Endothelial cell of umbilical vein (primary cell): ENCODE measurements around the gene PUS7L. TPM values are rescaled to one million over a fixed set of nuclear protein-coding genes. Genes with fewer than 3 reads are reported as not detected.

Experiments
- BruUV-seq: library from RNA; stranded (reverse); fragments of 400-500 nt; replicated peaks from 2 replicates; lab custom pipeline; 2021; lab: Mats Ljungman, UMichigan
- CTCF ChIA-PET: fragments of 300-600, 350-600 bp; sonication (Branson Sonifier 250); formaldehyde crosslinking; loops from one replicate; lab custom pipeline; 2021; ENCODE audit warnings: antibody characterized with exemption, inconsistent platforms; lab: Charles Lee
- POLR2A ChIA-PET: fragments of 300-600, 350-600 bp; sonication (Branson Sonifier 250); formaldehyde crosslinking; loops from one replicate; lab custom pipeline; 2021; ENCODE audit warnings: antibody characterized with exemption, inconsistent platforms; lab: Charles Lee
- DNase-seq: peaks from one replicate; pipeline ENCODE4 v3.0.0-alpha.2; 2011; ENCODE audit warnings: low read depth, low spot score
- FAIRE-seq: peaks from 2 replicates; lab custom pipeline; 2011; peaks lifted over from hg19 to GRCh38; lab: Jason Lieb, UNC
- H2AFZ ChIP-seq: 2 replicates; pipeline ENCODE4 v1.6.0; 2012; ENCODE audit warnings: low read depth, low read length, control low read depth, inconsistent platforms
- H3K27ac ChIP-seq: 2 replicates; pipeline ENCODE4 v1.5.1; 2011; ENCODE audit warnings: low read depth, mild to moderate bottlenecking, control low read depth, low read length, moderate library complexity; ENCODE audit not compliant: insufficient read depth
- H3K27me3 ChIP-seq, 2 experiments: 2 replicates each; pipeline versions ENCODE4 v1.6.0 to v1.6.1; 2011; ENCODE audit warnings: low read length in 2 of 2, mixed read lengths in 1 of 2; ENCODE audit not compliant: control insufficient read depth in 2 of 2, insufficient read depth in 2 of 2
- H3K36me3 ChIP-seq, 2 experiments: 2 replicates in 1 of 2; 3 replicates in 1 of 2; pipeline ENCODE4 v1.5.1; 2011; ENCODE audit warnings: low read length in 2 of 2, mild to moderate bottlenecking in 1 of 2, moderate library complexity in 1 of 2; ENCODE audit not compliant: control insufficient read depth in 2 of 2, insufficient read depth in 2 of 2; ENCODE audit errors: extremely low read depth in 1 of 2
- H3K4me1 ChIP-seq: 3 replicates; pipeline ENCODE4 v1.5.1; 2011; ENCODE audit warnings: mild to moderate bottlenecking, low read length; ENCODE audit not compliant: control insufficient read depth, insufficient read depth; ENCODE audit errors: extremely low read depth
- H3K4me2 ChIP-seq: 2 replicates; pipeline ENCODE4 v1.6.1; 2011; ENCODE audit warnings: low read length, control low read depth, mixed read lengths; ENCODE audit not compliant: insufficient read depth
- H3K4me3 ChIP-seq, 3 experiments: fragments of 200-600 bp in 1 of 3; sonication (generic), shearing (Covaris generic) in 1 of 3; replicated peaks in 1 of 3; 2 replicates each; pipeline ENCODE4 v1.5.1; 2011 to 2016; ENCODE audit warnings: control low read depth in 3 of 3, low read length in 3 of 3, mild to moderate bottlenecking in 2 of 3, inconsistent platforms in 1 of 3, low read depth in 1 of 3, moderate library complexity in 1 of 3; ENCODE audit not compliant: insufficient read depth in 1 of 3
- H3K79me2 ChIP-seq: 2 replicates; pipeline ENCODE4 v1.6.0; 2012; ENCODE audit warnings: low read length, inconsistent platforms; ENCODE audit not compliant: control insufficient read depth, insufficient read depth
- H3K9ac ChIP-seq: replicated peaks from 2 replicates; pipeline ENCODE3; 2011; ENCODE audit warnings: low read length, control low read depth; ENCODE audit not compliant: insufficient read depth; ENCODE audit errors: extremely low read depth
- H3K9me1 ChIP-seq: replicated peaks from 3 replicates; pipeline ENCODE4 v1.6.0; 2011; ENCODE audit warnings: mild to moderate bottlenecking, low read length; ENCODE audit not compliant: control insufficient read depth, insufficient read depth; ENCODE audit errors: extremely low read depth
- H3K9me3 ChIP-seq: replicated peaks from 2 replicates; pipeline ENCODE4 v1.5.1; 2012; ENCODE audit warnings: low read length, inconsistent platforms; ENCODE audit not compliant: control insufficient read depth, insufficient read depth
- H4K20me1 ChIP-seq: replicated peaks from 2 replicates; pipeline ENCODE3; 2011; ENCODE audit warnings: mild to moderate bottlenecking, low read length; ENCODE audit not compliant: control insufficient read depth, insufficient read depth; ENCODE audit errors: extremely low read depth
- CTCF ChIP-seq, 2 donors: IDR thresholded peaks; 1 replicate in 1 of 2; 2 replicates in 1 of 2; pipeline ENCODE4 v1.5.1; 2011; ENCODE audit warnings: low read length in 2 of 2, mild to moderate bottlenecking in 2 of 2, moderate library complexity in 2 of 2, control low read depth in 1 of 2, inconsistent platforms in 1 of 2, low read depth in 1 of 2; ENCODE audit not compliant: insufficient read depth in 1 of 2; ENCODE audit errors: extremely low read depth in 1 of 2
- EZH2 ChIP-seq: IDR thresholded peaks from 2 replicates; pipeline ENCODE4 v1.6.1; 2012; ENCODE audit warnings: borderline replicate concordance, low read depth, mild to moderate bottlenecking, moderate library complexity, low read length, inconsistent platforms; ENCODE audit not compliant: severe bottlenecking
- FOS ChIP-seq: IDR thresholded peaks from 2 replicates; pipeline ENCODE4 v1.6.1; 2011; ENCODE audit warnings: mild to moderate bottlenecking, low read length, moderate library complexity, borderline replicate concordance; ENCODE audit not compliant: insufficient read depth
- GATA2 ChIP-seq: IDR thresholded peaks from 2 replicates; pipeline ENCODE4 v1.7.0; 2011; ENCODE audit warnings: low read depth, mild to moderate bottlenecking, moderate library complexity, mixed read lengths, low read length; ENCODE audit not compliant: insufficient read length, insufficient read depth
- JUN ChIP-seq: IDR thresholded peaks from 2 replicates; pipeline ENCODE4 v1.6.1; 2011; ENCODE audit warnings: borderline replicate concordance, low read depth; ENCODE audit not compliant: insufficient read length, insufficient read depth
- MAX ChIP-seq: IDR thresholded peaks from 2 replicates; pipeline ENCODE4 v1.6.1; 2011; ENCODE audit not compliant: insufficient read depth, insufficient read length
- MYC ChIP-seq: IDR thresholded peaks from one replicate; pipeline ENCODE4 v1.6.1; 2011; ENCODE audit warnings: mild to moderate bottlenecking, low read depth, low read length
- POLR2A ChIP-seq: IDR thresholded peaks from 2 replicates; pipeline ENCODE4 v1.6.1; 2012; ENCODE audit warnings: low read depth, mild to moderate bottlenecking, control low read depth, low read length
- POLR2AphosphoS5 ChIP-seq: IDR thresholded peaks from 2 replicates; pipeline ENCODE4 v1.6.1; 2012; ENCODE audit warnings: low read depth, mild to moderate bottlenecking, control low read depth, low read length, moderate library complexity; ENCODE audit not compliant: insufficient read depth
- dilution Hi-C: fragments of 300-500 bp; cut with MboI; formaldehyde crosslinking; loops from one replicate; pipeline ENCODE4 v1.15.0; 2019; ENCODE audit warnings: low sequenced_read_pairs; ENCODE audit not compliant: extremely low pct_ligation_motif_present
- intact Hi-C: fragments of 100-400 bp; cut with micrococcal nuclease; formaldehyde crosslinking; loops from one replicate; pipeline ENCODE4 v1.10.0; 2022
- polyA plus RNA-seq, 4 experiments: library from polyadenylated mRNA; depleted of rRNA in 3 of 4; stranded (reverse) in 3 of 4; unstranded in 1 of 4; fragments of >200 nt; gene quantifications; 2 replicates each; pipeline versions ENCODE4 v1.2.1 to v1.2.3, GENCODE V29; 2011 to 2012; ENCODE audit warnings: missing spikeins in 1 of 4
- total RNA-seq: library from RNA; stranded (reverse); gene quantifications from 2 replicates; pipeline ENCODE4 v1.2.3, GENCODE V29; 2021

Gene PUS7L
- total and polyA plus RNA-seq, 2 donors (not counting 3 experiments of a cell fraction or from before 2014, with no cell fraction given) = 1.8 to 13.1 TPM

GRCh38 chr12:43761500-43761899 lies 2.9 kb upstream of the PUS7L start:
- no peak for TF ChIP-seq MYC
- TF ChIP-seq EZH2 = no peak
- no peak for TF ChIP-seq GATA2
- TF ChIP-seq MAX = no peak
- no peak for TF ChIP-seq JUN
- no peak for TF ChIP-seq POLR2A
- TF ChIP-seq POLR2AphosphoS5 = no peak
- no peak for TF ChIP-seq FOS
- TF ChIP-seq CTCF (IDR thresholded peaks at IDR 0.05; ENCODE audit: extremely low read depth in 1 of 2, insufficient read depth in 1 of 2, low read depth in 1 of 2, low read length in 2 of 2) = no peak
- intact Hi-C loops = no loop called here
- Histone ChIP-seq H3K79me2 (peaks cover 10% of the 10 kb centered on the region), H4K20me1 (no peaks in the 10 kb centered on the region), H3K4me2 (no peak overlapping the region), H3K27me3 (no peaks in the 10 kb centered on the region), H3K27ac (no peak overlapping the region), H3K9me1 (no peaks in the 10 kb centered on the region), H3K4me1 (peaks cover 17% of the 10 kb centered on the region), H3K4me3 (no peak overlapping the region), H3K36me3 (no peaks in the 10 kb centered on the region), H3K9ac (no peak overlapping the region), H2AFZ (no peak overlapping the region), H3K9me3 (no peaks in the 10 kb centered on the region)
- CTCF ChIA-PET = interaction anchor here (1.0 to 2.0 kb wide), 2 partner anchors 11 to 44 kb away, joined by 3 to 5 read pairs; partner anchors contain the start of gene TWF1
- dilution Hi-C loops = no loop called here
- no peak for DNase-seq
- no TSS peak for BruUV-seq
- POLR2A ChIA-PET = interaction anchor here (0.7 kb wide), 1 partner anchor 12 kb away, joined by 3 read pairs; no protein-coding TSS in a partner anchor
- no peak for FAIRE-seq
